Fibroblast of lung (primary cell): ENCODE measurements around the gene STX8. TPM values are rescaled to one million over a fixed set of nuclear protein-coding genes. Genes with fewer than 3 reads are reported as not detected.
"Not testable (repeated sequence)": the region's sequence is repeated elsewhere in the genome, so short reads cannot be mapped to it uniquely, and the experiment has no call there.

Experiments used
- DNase-seq, 2 donors: peaks; one replicate each; pipeline versions ENCODE4 v3.0.0 to v3.0.0-alpha.2; 2010; ENCODE audit warnings: low read depth in 2 of 2
- H2AFZ ChIP-seq: 2 replicates; pipeline ENCODE4 v1.5.1; 2012; ENCODE audit warnings: low read length, control low read depth, inconsistent platforms
- H3K27ac ChIP-seq: 2 replicates; pipeline ENCODE4 v1.5.1; 2011; ENCODE audit warnings: low read length, control low read depth; ENCODE audit not compliant: insufficient read depth
- H3K27me3 ChIP-seq: 2 replicates; pipeline ENCODE4 v1.5.1; 2011; ENCODE audit warnings: mild to moderate bottlenecking, low read length; ENCODE audit not compliant: control insufficient read depth, insufficient read depth
- H3K36me3 ChIP-seq: 2 replicates; pipeline ENCODE4 v1.5.1; 2011; ENCODE audit warnings: low read length; ENCODE audit not compliant: control insufficient read depth, insufficient read depth
- H3K4me1 ChIP-seq: 2 replicates; pipeline ENCODE4 v1.5.1; 2011; ENCODE audit warnings: low read length; ENCODE audit not compliant: control insufficient read depth, insufficient read depth; ENCODE audit errors: extremely low read depth
- H3K4me2 ChIP-seq: 2 replicates; pipeline ENCODE4 v1.5.1; 2011; ENCODE audit warnings: low read length, control low read depth; ENCODE audit not compliant: insufficient read depth; ENCODE audit errors: extremely low read depth
- H3K4me3 ChIP-seq, 4 experiments: fragments of 200-600 bp in 1 of 4; sonication (generic) in 1 of 4; replicated peaks in 1 of 4; 2 replicates each; pipeline ENCODE4 v1.5.1; 2011 to 2016; ENCODE audit warnings: low read length in 4 of 4, low read depth in 3 of 4, mild to moderate bottlenecking in 3 of 4, control low read depth in 2 of 4, inconsistent platforms in 1 of 4, mixed read lengths in 1 of 4; ENCODE audit not compliant: insufficient read depth in 1 of 4; ENCODE audit errors: control extremely low read depth in 1 of 4
- H3K79me2 ChIP-seq: 2 replicates; pipeline ENCODE4 v1.5.1; 2012; ENCODE audit warnings: mild to moderate bottlenecking, low read length, inconsistent platforms; ENCODE audit not compliant: control insufficient read depth, insufficient read depth
- H3K9ac ChIP-seq: 2 replicates; pipeline ENCODE4 v1.5.1; 2011; ENCODE audit warnings: mild to moderate bottlenecking, low read length, control low read depth; ENCODE audit not compliant: insufficient read depth
- H3K9me3 ChIP-seq: 2 replicates; pipeline ENCODE4 v1.5.1; 2012; ENCODE audit warnings: low read depth, low read length; ENCODE audit not compliant: control insufficient read depth, insufficient read depth
- H4K20me1 ChIP-seq: 2 replicates; pipeline ENCODE4 v1.5.1; 2011; ENCODE audit warnings: low read length; ENCODE audit not compliant: control insufficient read depth, insufficient read depth; ENCODE audit errors: extremely low read depth
- CTCF ChIP-seq, 2 donors: IDR thresholded peaks in 1 of 2; conservative IDR thresholded peaks in 1 of 2; 1 replicate in 1 of 2; 2 replicates in 1 of 2; pipeline ENCODE4 v1.5.1; 2011 to 2012; ENCODE audit warnings: low read length in 2 of 2, control low read depth in 1 of 2, inconsistent platforms in 1 of 2, low read depth in 1 of 2, mild to moderate bottlenecking in 1 of 2
- EZH2 ChIP-seq: IDR thresholded peaks from 2 replicates; pipeline ENCODE4 v1.5.1; 2012; ENCODE audit warnings: low read length, control low read depth, mild to moderate bottlenecking; ENCODE audit errors: missing control alignments
- polyA plus RNA-seq, 2 donors: library from polyadenylated mRNA; depleted of rRNA in 1 of 2; stranded (reverse) in 1 of 2; unstranded in 1 of 2; fragments of >200 nt; gene quantifications; 2 replicates each; pipeline ENCODE4 v1.2.1, GENCODE V29; 2011 to 2012; ENCODE audit warnings: missing spikeins in 1 of 2
- total RNA-seq: library from RNA; depleted of rRNA; stranded (reverse); fragments of >200 nt; gene quantifications from 2 replicates; pipeline ENCODE4 v1.2.1, GENCODE V29; 2014

STX8 gene
- total and polyA plus RNA-seq, 2 donors (not counting 1 experiment from before 2014, with no cell fraction given) = 84.7 to 128 TPM

DNA sequence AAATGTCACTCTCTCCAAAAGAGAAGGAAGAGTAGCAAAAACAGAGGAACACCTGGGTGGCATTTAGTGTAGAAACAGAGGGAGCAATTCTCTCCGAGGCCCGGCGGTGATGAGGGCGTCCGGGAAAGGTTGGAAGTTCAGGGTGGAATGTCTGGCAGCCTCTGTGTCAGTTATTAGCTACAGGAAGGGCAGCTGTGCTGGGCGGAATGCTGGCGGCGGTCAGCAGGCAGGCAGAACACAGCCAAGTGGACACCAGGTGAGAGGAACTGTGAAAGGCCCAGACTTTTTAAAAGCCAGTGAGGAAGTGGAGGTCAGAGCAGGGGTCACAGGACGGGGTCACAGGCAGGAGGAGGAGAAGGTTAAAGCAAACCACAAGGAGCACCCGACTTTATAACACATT lies 316.2 kb downstream of the STX8 start:
- no peak overlapping the region for H3K27ac ChIP-seq
- peak in 1 of 2 donors; percentile 65 for DNase-seq
- no peaks in the 10 kb centered on the region for H3K9me3 ChIP-seq
- H3K4me3 ChIP-seq = no peak overlapping the region
- TF ChIP-seq CTCF (conservative IDR thresholded peaks at IDR 0.05 in 1 of 2, IDR thresholded peaks at IDR 0.05 in 1 of 2; ENCODE audit: low read depth in 1 of 2, low read length in 2 of 2) (no peak), EZH2 (no peak)
- no peak overlapping the region for H3K9ac ChIP-seq
- no peaks in the 10 kb centered on the region for H3K4me1 ChIP-seq
- no peaks in the 10 kb centered on the region for H3K79me2 ChIP-seq
- no peaks in the 10 kb centered on the region for H3K36me3 ChIP-seq
- H3K4me2 ChIP-seq = no peak overlapping the region
- H4K20me1 ChIP-seq = no peaks in the 10 kb centered on the region
- H2AFZ ChIP-seq = no peak overlapping the region
- no peaks in the 10 kb centered on the region for H3K27me3 ChIP-seq

GRCh38 chr17:9258115-9259015 lies 317.3 kb downstream of the STX8 start:
- Histone ChIP-seq H3K4me3 (no peak overlapping the region), H4K20me1 (no peaks in the 10 kb centered on the region), H3K79me2 (no peaks in the 10 kb centered on the region), H3K4me1 (no peaks in the 10 kb centered on the region), H3K27ac (no peak overlapping the region), H3K36me3 (no peaks in the 10 kb centered on the region), H3K9me3 (no peaks in the 10 kb centered on the region), H3K9ac (no peak overlapping the region), H3K4me2 (no peak overlapping the region), H2AFZ (no peak overlapping the region), H3K27me3 (no peaks in the 10 kb centered on the region)
- TF ChIP-seq EZH2 (no peak), CTCF (conservative IDR thresholded peaks at IDR 0.05 in 1 of 2, IDR thresholded peaks at IDR 0.05 in 1 of 2; ENCODE audit: low read depth in 1 of 2, low read length in 2 of 2) (no peak)
- peak in 1 of 2 donors; percentile 46 for DNase-seq

DNA sequence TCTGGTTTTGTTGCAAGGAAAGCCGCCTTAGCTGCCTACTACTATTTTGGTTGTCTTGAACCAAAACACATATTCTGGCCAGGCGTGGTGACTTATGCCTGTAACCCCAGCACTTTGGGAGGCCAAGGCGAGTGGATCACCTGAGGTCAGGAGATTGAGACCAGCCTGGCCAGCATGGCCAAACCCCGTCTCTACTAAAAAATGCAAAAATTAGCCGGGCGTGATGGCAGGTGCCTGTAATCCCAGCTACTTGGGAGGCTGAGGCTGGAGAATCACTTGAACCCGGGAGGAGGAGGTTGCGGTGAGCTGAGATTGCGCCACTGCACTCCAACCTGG lies 318.0 kb downstream of the STX8 start:
- H3K79me2 ChIP-seq, H3K36me3 ChIP-seq, H3K4me3 ChIP-seq, H3K9ac ChIP-seq, H3K27ac ChIP-seq, H3K27me3 ChIP-seq, H3K4me2 ChIP-seq, H3K9me3 ChIP-seq, DNase-seq, H2AFZ ChIP-seq, H4K20me1 ChIP-seq, H3K4me1 ChIP-seq: not testable (repeated sequence)
